Ascending aorta (tissue), 2 donors: ENCODE measurements around the gene GRIP1. TPM values are rescaled to one million over a fixed set of nuclear protein-coding genes. Genes with fewer than 3 reads are reported as not detected.

ENCODE experiments used
- DNase-seq, 2 donors: peaks; one replicate each; pipeline ENCODE4 v3.0.0-alpha.2; 2019; ENCODE audit warnings: low spot score in 2 of 2
- H3K27ac ChIP-seq, 2 donors: fragments of 200-600 bp; sonication (generic); one replicate each; pipeline ENCODE4 v1.5.1; 2016 to 2017; ENCODE audit warnings: mild to moderate bottlenecking in 1 of 2
- H3K27me3 ChIP-seq: fragments of 200-600 bp; sonication (generic); one replicate; pipeline ENCODE4 v1.5.1; 2017
- H3K36me3 ChIP-seq, 2 donors: fragments of 200-600 bp; sonication (generic); one replicate each; pipeline ENCODE4 v1.5.1; 2016
- H3K4me1 ChIP-seq, 2 donors: fragments of 200-600 bp; sonication (generic); one replicate each; pipeline ENCODE4 v1.5.1; 2016 to 2017; ENCODE audit warnings: mild to moderate bottlenecking in 1 of 2
- H3K4me3 ChIP-seq, 2 donors: fragments of 200-600 bp; sonication (generic); one replicate each; pipeline ENCODE4 v1.5.1; 2016 to 2017; ENCODE audit warnings: mild to moderate bottlenecking in 1 of 2
- H3K9me3 ChIP-seq, 2 donors: fragments of 200-600 bp; sonication (generic); one replicate each; pipeline ENCODE4 v1.5.1; 2016
- CTCF ChIP-seq, 3 experiments: fragments of 200-600 bp in 2 of 3; fragments of 450-650 bp in 1 of 3; sonication (generic) in 2 of 3; IDR thresholded peaks; one replicate each; pipeline ENCODE4 v1.5.1; 2016 to 2019; ENCODE audit warnings: antibody characterized with exemption in 3 of 3, mild to moderate bottlenecking in 1 of 3, moderate library complexity in 1 of 3
- intact Hi-C: fragments of 100-400 bp; cut with DNase I; formaldehyde crosslinking; loops from one replicate; pipeline ENCODE4 v1.15.1; 2023
- total RNA-seq: library from RNA; depleted of rRNA; stranded (reverse); fragments of >200 nt; gene quantifications from one replicate; pipeline ENCODE4 v1.1.0, GENCODE V29; 2016

The GRIP1 gene
- total RNA-seq, 1 donor from 2014 or later, result not detected

GRCh38 chr12:66676241-66676640, 2.6 kb downstream of the GRIP1 start:
- Histone ChIP-seq H3K4me1 (peaks cover 0 to 3% of the 10 kb centered on the region in 2 donors), H3K27me3 (no peaks in the 10 kb centered on the region), H3K36me3 (no peaks in the 10 kb centered on the region), H3K27ac (no peak overlapping the region), H3K9me3 (no peaks in the 10 kb centered on the region), H3K4me3 (no peak overlapping the region)
- TF ChIP-seq CTCF (IDR thresholded peaks at IDR 0.05), result no peak
- intact Hi-C loops, result no loop called here
- DNase-seq, result no peak

GRCh38 chr12:66674495-66675122, 4.3 kb downstream of the GRIP1 start:
- Histone ChIP-seq H3K4me3 (no peak overlapping the region), H3K4me1 (peaks cover 0 to 3% of the 10 kb centered on the region in 2 donors), H3K27me3 (no peaks in the 10 kb centered on the region), H3K27ac (no peak overlapping the region), H3K9me3 (no peaks in the 10 kb centered on the region), H3K36me3 (no peaks in the 10 kb centered on the region)
- no peak for DNase-seq
- intact Hi-C loops, result no loop called here
- no peak for TF ChIP-seq CTCF (IDR thresholded peaks at IDR 0.05)

- H3K9me3 ChIP-seq, result no peaks in the 10 kb centered on the region
- no peaks in the 10 kb centered on the region for H3K27me3 ChIP-seq
- intact Hi-C loops, result no loop called here
- DNase-seq, result no peak
- TF ChIP-seq CTCF (IDR thresholded peaks at IDR 0.05), result no peak
- H3K27ac ChIP-seq, result no peak overlapping the region
- H3K4me3 ChIP-seq, result no peak overlapping the region
- no peaks in the 10 kb centered on the region for H3K36me3 ChIP-seq
- no peaks in the 10 kb centered on the region for H3K4me1 ChIP-seq
These were observed 9.3 kb downstream of the GRIP1 start for GRCh38 chr12:66669541-66669940.

- Histone ChIP-seq H3K27me3 (no peaks in the 10 kb centered on the region), H3K36me3 (no peaks in the 10 kb centered on the region), H3K27ac (no peak overlapping the region), H3K9me3 (no peaks in the 10 kb centered on the region), H3K4me3 (no peak overlapping the region), H3K4me1 (no peaks in the 10 kb centered on the region)
- TF ChIP-seq CTCF (IDR thresholded peaks at IDR 0.05), result no peak
- intact Hi-C loops, result no loop called here
- DNase-seq, result no peak
These were observed 10.6 kb downstream of the GRIP1 start for GRCh38 chr12:66668311-66668710.

GRCh38 chr12:66667906-66668305, 11.0 kb downstream of the GRIP1 start:
- H3K27me3 ChIP-seq, result no peaks in the 10 kb centered on the region
- no peaks in the 10 kb centered on the region for H3K36me3 ChIP-seq
- no peak for DNase-seq
- H3K4me3 ChIP-seq, result no peak overlapping the region
- H3K27ac ChIP-seq, result no peak overlapping the region
- intact Hi-C loops, result no loop called here
- TF ChIP-seq CTCF (IDR thresholded peaks at IDR 0.05), result no peak
- H3K9me3 ChIP-seq, result no peaks in the 10 kb centered on the region
- H3K4me1 ChIP-seq, result no peaks in the 10 kb centered on the region

GRCh38 chr12:66666481-66666880, 12.4 kb downstream of the GRIP1 start:
- Histone ChIP-seq H3K27me3 (no peaks in the 10 kb centered on the region), H3K4me3 (no peak overlapping the region), H3K27ac (no peak overlapping the region), H3K4me1 (no peaks in the 10 kb centered on the region), H3K9me3 (no peaks in the 10 kb centered on the region), H3K36me3 (no peaks in the 10 kb centered on the region)
- intact Hi-C loops, result no loop called here
- no peak for DNase-seq
- TF ChIP-seq CTCF (IDR thresholded peaks at IDR 0.05), result no peak
